ENCODE measurements around the gene POLD3.

DNA sequence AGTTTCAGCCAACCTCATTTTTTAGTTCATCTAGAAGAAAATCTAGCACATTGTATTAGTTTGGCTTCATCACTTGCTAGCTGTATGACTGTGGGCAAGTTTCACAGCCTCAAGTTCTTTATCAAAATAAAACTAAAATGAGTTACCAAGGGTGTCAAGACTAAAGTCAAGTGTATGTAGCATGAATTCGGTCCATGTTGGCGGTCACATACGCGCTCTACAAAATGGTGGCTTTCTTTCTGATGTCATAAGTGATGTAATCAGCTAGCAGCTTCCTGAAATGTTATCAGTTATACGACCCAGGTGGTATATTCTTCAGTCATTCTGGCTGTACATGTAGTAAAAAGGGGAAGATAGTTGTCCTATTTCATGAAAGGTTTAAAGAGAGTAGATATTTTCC lies 50.5 kb downstream of the POLD3 start:
- TF ChIP-seq ZNF274 (IDR thresholded peaks at IDR 0.05; ENCODE audit: low read depth, low read length) (no peak), YY1 (IDR thresholded peaks at IDR 0.05; ENCODE audit: insufficient read depth, insufficient read length) (no peak), SUZ12 (IDR thresholded peaks at IDR 0.05; ENCODE audit: extremely low read depth, insufficient read depth, insufficient read length) (no peak)

Measured in NT2/D1 (cell line).